Loucy (cell line): ENCODE measurements around the gene SUPT5H.
"Not testable (repeated sequence)": the region's sequence is repeated elsewhere in the genome, so short reads cannot be mapped to it uniquely, and the experiment has no call there.

Source experiments
- EZH2phosphoT487 ChIP-seq: fragments of 200-600 bp; IDR thresholded peaks from 2 replicates; pipeline ENCODE4 v1.6.1; 2018; ENCODE audit warnings: antibody characterized with exemption, mild to moderate bottlenecking, moderate library complexity, borderline replicate concordance
- TF ChIP-seq, protein P1 (sequence below): fragments of 200-600 bp; sonication (generic); conservative IDR thresholded peaks from 2 replicates; pipeline ENCODE4 v1.5.1; 2014; ENCODE audit warnings: mild to moderate bottlenecking, antibody characterized with exemption, low read length

GRCh38 chr19:39479319-39479801 is 34.0 kb downstream of the SUPT5H start:
- TF ChIP-seq, protein P1, sequence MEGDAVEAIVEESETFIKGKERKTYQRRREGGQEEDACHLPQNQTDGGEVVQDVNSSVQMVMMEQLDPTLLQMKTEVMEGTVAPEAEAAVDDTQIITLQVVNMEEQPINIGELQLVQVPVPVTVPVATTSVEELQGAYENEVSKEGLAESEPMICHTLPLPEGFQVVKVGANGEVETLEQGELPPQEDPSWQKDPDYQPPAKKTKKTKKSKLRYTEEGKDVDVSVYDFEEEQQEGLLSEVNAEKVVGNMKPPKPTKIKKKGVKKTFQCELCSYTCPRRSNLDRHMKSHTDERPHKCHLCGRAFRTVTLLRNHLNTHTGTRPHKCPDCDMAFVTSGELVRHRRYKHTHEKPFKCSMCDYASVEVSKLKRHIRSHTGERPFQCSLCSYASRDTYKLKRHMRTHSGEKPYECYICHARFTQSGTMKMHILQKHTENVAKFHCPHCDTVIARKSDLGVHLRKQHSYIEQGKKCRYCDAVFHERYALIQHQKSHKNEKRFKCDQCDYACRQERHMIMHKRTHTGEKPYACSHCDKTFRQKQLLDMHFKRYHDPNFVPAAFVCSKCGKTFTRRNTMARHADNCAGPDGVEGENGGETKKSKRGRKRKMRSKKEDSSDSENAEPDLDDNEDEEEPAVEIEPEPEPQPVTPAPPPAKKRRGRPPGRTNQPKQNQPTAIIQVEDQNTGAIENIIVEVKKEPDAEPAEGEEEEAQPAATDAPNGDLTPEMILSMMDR = not testable (repeated sequence)
- TF ChIP-seq EZH2phosphoT487 = not testable (repeated sequence)
